Measurements from ENCODE around the gene SUN3.

The SUN3 gene

GRCh38 chr7:48058990-48059389 lies 30.1 kb upstream of the SUN3 start:
- no peak for DNase-seq (ENCODE audit: low read depth)
- TF ChIP-seq CTCF (IDR thresholded peaks at IDR 0.05; ENCODE audit: insufficient read depth, low read depth, low read length, missing control alignments), result no peak

GRCh38 chr7:48053736-48054135 lies 24.8 kb upstream of the SUN3 start:
- TF ChIP-seq CTCF (IDR thresholded peaks at IDR 0.05; ENCODE audit: insufficient read depth, low read depth, low read length, missing control alignments), result no peak
- no peak overlapping the region for H3K4me3 ChIP-seq (ENCODE audit: low read depth, low read length)
- DNase-seq (ENCODE audit: low read depth), result no peak

More at GRCh38 chr7:48058990-48059389, 30.1 kb upstream of the SUN3 start:
- no peak overlapping the region for H3K4me3 ChIP-seq (ENCODE audit: low read depth, low read length)

- DNase-seq (ENCODE audit: low read depth), result peak; percentile 19
- H3K4me3 ChIP-seq (ENCODE audit: low read depth, low read length), result no peak overlapping the region
- TF ChIP-seq CTCF (IDR thresholded peaks at IDR 0.05; ENCODE audit: insufficient read depth, low read depth, low read length, missing control alignments), result no peak
Observed at GRCh38 chr7:48052748-48053147, 23.8 kb upstream of the SUN3 start.

GRCh38 chr7:48049850-48050249 lies 20.9 kb upstream of the SUN3 start:
- TF ChIP-seq CTCF (IDR thresholded peaks at IDR 0.05; ENCODE audit: insufficient read depth, low read depth, low read length, missing control alignments), result no peak
- DNase-seq (ENCODE audit: low read depth), result no peak
- H3K4me3 ChIP-seq (ENCODE audit: low read depth, low read length), result no peak overlapping the region

- no peak for DNase-seq (ENCODE audit: low read depth)
- no peak for TF ChIP-seq CTCF (IDR thresholded peaks at IDR 0.05; ENCODE audit: insufficient read depth, low read depth, low read length, missing control alignments)
- no peak overlapping the region for H3K4me3 ChIP-seq (ENCODE audit: low read depth, low read length)
Observed at GRCh38 chr7:48048113-48048512, 19.2 kb upstream of the SUN3 start.

GRCh38 chr7:48046458-48046857 lies 17.6 kb upstream of the SUN3 start:
- no peak overlapping the region for H3K4me3 ChIP-seq (ENCODE audit: low read depth, low read length)
- no peak for TF ChIP-seq CTCF (IDR thresholded peaks at IDR 0.05; ENCODE audit: insufficient read depth, low read depth, low read length, missing control alignments)
- DNase-seq (ENCODE audit: low read depth), result peak; percentile 15

- DNase-seq (ENCODE audit: low read depth), result no peak
- TF ChIP-seq CTCF (IDR thresholded peaks at IDR 0.05; ENCODE audit: insufficient read depth, low read depth, low read length, missing control alignments), result no peak
Observed at GRCh38 chr7:48045195-48045765, 16.4 kb upstream of the SUN3 start.

More at GRCh38 chr7:48045195-48045765, 16.4 kb upstream of the SUN3 start:
- H3K4me3 ChIP-seq (ENCODE audit: low read depth, low read length), result no peak overlapping the region

Data from GM12865 (cell line).